SK-N-MC (cell line): ENCODE data around the gene C12orf56.

Source experiments
- EZH2 ChIP-seq: fragments of 200-600 bp; sonication (generic); IDR thresholded peaks from one replicate; pipeline ENCODE4 v1.6.1; 2017; ENCODE audit warnings: antibody characterized with exemption
- POLR2AphosphoS5 ChIP-seq: IDR thresholded peaks from 2 replicates; pipeline ENCODE4 v1.6.1; 2012; ENCODE audit warnings: mild to moderate bottlenecking, low read depth, low read length, borderline replicate concordance

DNA sequence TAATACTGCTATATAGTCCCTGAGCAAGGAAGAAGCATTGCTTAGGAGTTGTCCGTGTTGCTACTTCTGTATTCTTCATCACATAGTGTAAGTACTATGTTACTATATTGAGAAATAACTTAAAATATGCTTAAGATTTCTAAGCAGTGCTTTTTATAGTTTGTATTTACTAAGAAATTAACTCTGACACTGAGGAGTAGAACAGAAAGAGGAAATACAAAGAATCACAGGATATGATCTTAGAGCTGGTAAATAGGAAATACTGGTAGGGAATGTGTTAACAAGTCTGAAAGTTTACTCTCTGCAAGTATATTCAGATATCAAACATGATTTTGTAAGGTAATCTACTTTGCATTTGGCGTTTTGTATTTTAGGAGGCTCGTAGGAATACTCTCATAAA lies 29.1 kb upstream of the C12orf56 start:
- no peak for TF ChIP-seq POLR2AphosphoS5
- TF ChIP-seq EZH2: no peak
